HG02870 (cell line): ENCODE data around the gene DDX60.

Source experiments
- ATAC-seq: cut with Tn5 transposase; IDR thresholded peaks from one replicate; pipeline ENCODE4 v1.9.1; 2021; ENCODE audit warnings: mild to moderate bottlenecking, moderate library complexity; ENCODE audit not compliant: unreplicated experiment

The DDX60 gene

GRCh38 chr4:168208957-168209614 is 109.5 kb downstream of the DDX60 start:
- no peak for ATAC-seq

GRCh38 chr4:168203233-168203911 is 115.2 kb downstream of the DDX60 start:
- ATAC-seq: no peak

- no peak for ATAC-seq
Observed at GRCh38 chr4:168200685-168201084, 117.9 kb downstream of the DDX60 start.

GRCh38 chr4:168199260-168199957 is 119.1 kb downstream of the DDX60 start:
- ATAC-seq: no peak

- no peak for ATAC-seq
Observed at GRCh38 chr4:168197926-168198325, 120.6 kb downstream of the DDX60 start.

- peak; percentile 49 for ATAC-seq
Observed at GRCh38 chr4:168188754-168189153, 129.8 kb downstream of the DDX60 start.

- no peak for ATAC-seq
Observed at GRCh38 chr4:168183717-168184571, 134.6 kb downstream of the DDX60 start.

GRCh38 chr4:168177546-168178149 is 140.9 kb downstream of the DDX60 start:
- no peak for ATAC-seq

- no peak for ATAC-seq
Observed at GRCh38 chr4:168174308-168174707, 144.2 kb downstream of the DDX60 start.

GRCh38 chr4:168167714-168168284 is 150.8 kb downstream of the DDX60 start:
- no peak for ATAC-seq
